B cell (primary cell): ENCODE measurements around the gene IL1RL2. TPM values are rescaled to one million over a fixed set of nuclear protein-coding genes. Genes with fewer than 3 reads are reported as not detected.

Experiments
- ATAC-seq: fragments of 200-7000 bp; cut with Tn5 transposase; one replicate; pipeline ENCODE4 v1.10.0; 2021; ENCODE audit warnings: low read depth, mild to moderate bottlenecking, moderate number of reproducible peaks, moderate library complexity
- CTCF ChIA-PET: fragments of 350-600 bp; sonication (Branson Sonifier 250); formaldehyde crosslinking; loops from one replicate; lab custom pipeline; 2021; ENCODE audit warnings: antibody characterized with exemption, inconsistent platforms; lab: Charles Lee
- POLR2A ChIA-PET: fragments of 350-600 bp; sonication (Branson Sonifier 250); formaldehyde crosslinking; loops from one replicate; lab custom pipeline; 2021; ENCODE audit warnings: antibody characterized with exemption; lab: Charles Lee
- DNase-seq: peaks from one replicate; pipeline ENCODE4 v3.0.0; 2013
- H2AFZ ChIP-seq: 2 replicates; pipeline ENCODE4 v1.6.1; 2012; ENCODE audit warnings: mild to moderate bottlenecking, low read depth, low read length; ENCODE audit not compliant: insufficient read depth, poor library complexity, severe bottlenecking
- H3K27ac ChIP-seq, 2 donors: 1 replicate in 1 of 2; 2 replicates in 1 of 2; pipeline ENCODE4 v1.5.1; 2012 to 2013; ENCODE audit warnings: low read length in 2 of 2, mild to moderate bottlenecking in 2 of 2, moderate library complexity in 1 of 2
- H3K27me3 ChIP-seq, 4 experiments: fragments of 200-600 bp in 1 of 4; sonication (generic) in 1 of 4; replicated peaks in 1 of 4; 1 replicate in 2 of 4; 2 replicates in 2 of 4; pipeline versions ENCODE4 v1.6.1 to v1.7.0; 2013 to 2016; ENCODE audit warnings: low read length in 3 of 4, mild to moderate bottlenecking in 2 of 4, mixed read lengths in 1 of 4, moderate library complexity in 1 of 4; ENCODE audit not compliant: insufficient read depth in 4 of 4, control insufficient read depth in 3 of 4; ENCODE audit errors: control extremely low read depth in 1 of 4
- H3K36me3 ChIP-seq, 2 experiments: replicated peaks in 1 of 2; 1 replicate in 1 of 2; 2 replicates in 1 of 2; pipeline versions ENCODE4 v1.6.1 to v1.7.1; 2013; ENCODE audit warnings: low read length in 1 of 2; ENCODE audit not compliant: insufficient read depth in 2 of 2, control insufficient read depth in 1 of 2; ENCODE audit errors: control extremely low read depth in 1 of 2, extremely low read depth in 1 of 2
- H3K4me1 ChIP-seq, 2 donors: fragments of 200-600 bp in 1 of 2; sonication (generic) in 1 of 2; 1 replicate in 1 of 2; 2 replicates in 1 of 2; pipeline versions ENCODE4 v1.5.1 to v1.6.1; 2013 to 2017; ENCODE audit warnings: low read length in 2 of 2; ENCODE audit not compliant: control insufficient read depth in 2 of 2, insufficient read depth in 2 of 2
- H3K4me2 ChIP-seq: replicated peaks from 2 replicates; pipeline ENCODE3; 2012; ENCODE audit warnings: mild to moderate bottlenecking, low read depth, low read length; ENCODE audit not compliant: poor library complexity, severe bottlenecking
- H3K4me3 ChIP-seq, 5 experiments: fragments of 200-600 bp in 1 of 5; sonication (generic) in 1 of 5; 1 replicate in 3 of 5; 2 replicates in 2 of 5; pipeline versions ENCODE4 v1.5.1 to v1.7.0; 2011 to 2016; ENCODE audit warnings: low read length in 4 of 5, mild to moderate bottlenecking in 4 of 5, low read depth in 2 of 5, control low read depth in 1 of 5, moderate library complexity in 1 of 5; ENCODE audit not compliant: insufficient read depth in 1 of 5; ENCODE audit errors: control extremely low read depth in 1 of 5, extremely low read depth in 1 of 5
- H3K79me2 ChIP-seq: fragments of 200-600 bp; sonication (generic); one replicate; pipeline ENCODE4 v1.6.0; 2016; ENCODE audit warnings: low read length; ENCODE audit not compliant: control insufficient read depth, insufficient read depth
- H3K9ac ChIP-seq: fragments of 200-600 bp; sonication (generic); 2 replicates; pipeline ENCODE4 v1.6.1; 2017; ENCODE audit warnings: mild to moderate bottlenecking, low read length, moderate library complexity
- H3K9me3 ChIP-seq, 3 donors: one replicate each; pipeline versions ENCODE4 v1.6.1 to v1.7.1; 2013; ENCODE audit warnings: low read length in 2 of 3; ENCODE audit not compliant: control insufficient read depth in 2 of 3, insufficient read depth in 1 of 3; ENCODE audit errors: control extremely low read depth in 1 of 3
- H4K20me1 ChIP-seq: 2 replicates; pipeline ENCODE4 v1.6.0; 2012; ENCODE audit warnings: mild to moderate bottlenecking, low read length; ENCODE audit not compliant: insufficient read depth, control insufficient read depth, poor library complexity, severe bottlenecking
- H3K27ac Mint-ChIP-seq: one replicate; pipeline ENCODE4 v1.8.0; 2021; ENCODE audit warnings: mixed read lengths
- H3K27me3 Mint-ChIP-seq: one replicate; pipeline ENCODE4 v1.8.0; 2021; ENCODE audit warnings: mixed read lengths
- H3K4me1 Mint-ChIP-seq: one replicate; pipeline ENCODE4 v1.8.0; 2021; ENCODE audit warnings: mixed read lengths
- H3K4me3 Mint-ChIP-seq: one replicate; pipeline ENCODE4 v1.8.0; 2021; ENCODE audit warnings: mixed read lengths
- H3K9me3 Mint-ChIP-seq: one replicate; pipeline ENCODE4 v1.8.0; 2022; ENCODE audit warnings: mixed read lengths; ENCODE audit not compliant: insufficient read depth
- EZH2 ChIP-seq: IDR thresholded peaks from 2 replicates; pipeline ENCODE4 v1.6.1; 2012; ENCODE audit warnings: borderline replicate concordance, low read depth, mild to moderate bottlenecking, moderate library complexity, low read length; ENCODE audit not compliant: insufficient read depth, poor library complexity, severe bottlenecking
- WGBS: methylation state at CpG from one replicate; pipeline ENCODE4 v1.1.5; 2013; ENCODE audit warnings: missing lambda C conversion rate; ENCODE audit not compliant: insufficient coverage; 5-methylcytosine and 5-hydroxymethylcytosine counted together
- intact Hi-C: fragments of 100-400 bp; cut with micrococcal nuclease; formaldehyde crosslinking; loops from one replicate; pipeline ENCODE4 v1.10.0; 2022
- polyA plus RNA-seq: library from polyadenylated mRNA; depleted of rRNA; stranded (reverse); fragments of >200 nt; gene quantifications from 2 replicates; pipeline ENCODE4 v1.2.3, GENCODE V29; 2012
- total RNA-seq, 2 donors: library from RNA; stranded (reverse); fragments of 120-200 nt in 1 of 2; gene quantifications; 1 replicate in 1 of 2; 2 replicates in 1 of 2; pipeline versions ENCODE4 v1.2.3 to v1.2.4, GENCODE V29; 2013 to 2022
- TF ChIP-seq, protein P1 (sequence below): fragments of 200-600 bp; IDR thresholded peaks from one replicate; pipeline ENCODE4 v1.8.0; 2022; ENCODE audit warnings: antibody characterized with exemption, mild to moderate bottlenecking

The IL1RL2 gene
- total and polyA plus RNA-seq, 2 donors (not counting 1 experiment from before 2014, with no cell fraction given) = not detected

- H3K9me3 ChIP-seq = peaks cover 0 to 2% (median 0%) of the 10 kb centered on the region in 3 donors
- H3K4me1 ChIP-seq = no peaks in the 10 kb centered on the region
Measured at GRCh38 chr2:102278720-102279390, 92.0 kb downstream of the IL1RL2 start.

DNA sequence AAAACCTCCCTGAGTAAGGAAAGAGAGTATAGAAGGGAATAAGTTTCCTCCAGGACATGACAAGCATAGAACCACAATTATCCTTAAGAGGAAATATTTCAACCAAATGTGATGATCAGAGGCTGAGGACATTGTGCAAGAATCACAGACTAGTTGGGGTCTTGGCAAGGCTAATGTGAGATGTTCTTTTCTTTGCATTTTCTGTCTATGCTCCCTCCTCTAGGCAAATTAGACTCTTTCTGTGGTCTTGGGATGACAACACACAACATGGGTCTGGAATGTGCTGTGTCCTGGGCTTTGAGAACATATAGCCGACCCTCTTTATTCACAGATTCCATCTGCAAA, 92.5 kb downstream of the IL1RL2 start:
- Histone ChIP-seq H3K4me2 (no peak overlapping the region), H3K27me3 (no peaks in the 10 kb centered on the region), H3K27ac (no peak overlapping the region), H2AFZ (no peak overlapping the region), H3K4me3 (no peak overlapping the region), H4K20me1 (no peaks in the 10 kb centered on the region), H3K79me2 (no peaks in the 10 kb centered on the region), H3K9me3 (peaks cover 0 to 2% (median 0%) of the 10 kb centered on the region in 3 donors), H3K4me1 (no peaks in the 10 kb centered on the region), H3K9ac (no peak overlapping the region), H3K36me3 (no peaks in the 10 kb centered on the region)
- ATAC-seq (no peak), DNase-seq (no peak)
- intact Hi-C loops = no loop called here
- ChIA-PET POLR2A (no interaction called here), CTCF (interaction anchor here (1.1 kb wide), 1 partner anchor 38 kb away, joined by 3 read pairs; no protein-coding TSS in a partner anchor)
- Mint-ChIP-seq H3K9me3 (no peaks in the 10 kb centered on the region), H3K4me3 (no peak overlapping the region), H3K4me1 (no peaks in the 10 kb centered on the region), H3K27me3 (peaks cover 28% of the 10 kb centered on the region), H3K27ac (no peak overlapping the region)
- TF ChIP-seq, protein P1, sequence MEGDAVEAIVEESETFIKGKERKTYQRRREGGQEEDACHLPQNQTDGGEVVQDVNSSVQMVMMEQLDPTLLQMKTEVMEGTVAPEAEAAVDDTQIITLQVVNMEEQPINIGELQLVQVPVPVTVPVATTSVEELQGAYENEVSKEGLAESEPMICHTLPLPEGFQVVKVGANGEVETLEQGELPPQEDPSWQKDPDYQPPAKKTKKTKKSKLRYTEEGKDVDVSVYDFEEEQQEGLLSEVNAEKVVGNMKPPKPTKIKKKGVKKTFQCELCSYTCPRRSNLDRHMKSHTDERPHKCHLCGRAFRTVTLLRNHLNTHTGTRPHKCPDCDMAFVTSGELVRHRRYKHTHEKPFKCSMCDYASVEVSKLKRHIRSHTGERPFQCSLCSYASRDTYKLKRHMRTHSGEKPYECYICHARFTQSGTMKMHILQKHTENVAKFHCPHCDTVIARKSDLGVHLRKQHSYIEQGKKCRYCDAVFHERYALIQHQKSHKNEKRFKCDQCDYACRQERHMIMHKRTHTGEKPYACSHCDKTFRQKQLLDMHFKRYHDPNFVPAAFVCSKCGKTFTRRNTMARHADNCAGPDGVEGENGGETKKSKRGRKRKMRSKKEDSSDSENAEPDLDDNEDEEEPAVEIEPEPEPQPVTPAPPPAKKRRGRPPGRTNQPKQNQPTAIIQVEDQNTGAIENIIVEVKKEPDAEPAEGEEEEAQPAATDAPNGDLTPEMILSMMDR = no peak
- TF ChIP-seq EZH2 = no peak
- no CpG with 5 or more reads among the region's 1 CpG for WGBS

More at GRCh38 chr2:102278720-102279390, 92.0 kb downstream of the IL1RL2 start:
- no peak overlapping the region for H3K4me3 ChIP-seq
- no peak overlapping the region for H3K4me2 ChIP-seq
- H3K79me2 ChIP-seq = no peaks in the 10 kb centered on the region
- H3K27me3 ChIP-seq = peaks cover 0 to 4% (median 1%) of the 10 kb centered on the region in 4 experiments
- H3K27me3 Mint-ChIP-seq = peaks cover 28% of the 10 kb centered on the region
- 94% methylated on average over 3 of the region's 3 CpGs for WGBS
- H3K27ac ChIP-seq = no peak overlapping the region
- ChIA-PET POLR2A (no interaction called here), CTCF (interaction anchor here (1.1 kb wide), 1 partner anchor 38 kb away, joined by 3 read pairs; no protein-coding TSS in a partner anchor)
- H3K36me3 ChIP-seq = no peaks in the 10 kb centered on the region
- H3K27ac Mint-ChIP-seq = no peak overlapping the region
- H3K9me3 Mint-ChIP-seq = no peaks in the 10 kb centered on the region
- H4K20me1 ChIP-seq = no peaks in the 10 kb centered on the region
- H3K9ac ChIP-seq = no peak overlapping the region
- DNase-seq = no peak
- ATAC-seq = no peak
- no peaks in the 10 kb centered on the region for H3K4me1 Mint-ChIP-seq
- no peak for TF ChIP-seq EZH2
- TF ChIP-seq, protein P1 = no peak
- intact Hi-C loops = no loop called here
- H3K4me3 Mint-ChIP-seq = no peak overlapping the region
- H2AFZ ChIP-seq = no peak overlapping the region
